Astrocyte (in vitro differentiated cells and primary cell): ENCODE measurements around the gene RTL1.

ENCODE experiments used
- CTCF ChIP-seq: IDR thresholded peaks from 2 replicates; pipeline ENCODE4 v1.5.1; 2011; ENCODE audit warnings: low read depth, mild to moderate bottlenecking, inconsistent platforms, low read length, moderate library complexity; ENCODE audit not compliant: insufficient read depth
- EZH2 ChIP-seq: IDR thresholded peaks from 2 replicates; pipeline ENCODE4 v1.6.1; 2012; ENCODE audit warnings: mild to moderate bottlenecking, low read length, inconsistent platforms; ENCODE audit not compliant: insufficient read depth

- TF ChIP-seq CTCF (no peak), EZH2 (no peak)
Observed at GRCh38 chr14:100903672-100904185, at the start of gene RTL1.
